NCI-H2171 treated with DMSO at 0.1 percent for 48 hours (cell line): ENCODE results near the gene PGGT1B.

Experiments used
- DNase-seq: peaks from one replicate; lab custom pipeline; 2025; lab: John Stamatoyannopoulos, UW

PGGT1B gene

GRCh38 chr5:115180165-115180709, 82.4 kb downstream of the PGGT1B start:
- peak; percentile 23 for DNase-seq

- no peak for DNase-seq
These were observed 83.1 kb downstream of the PGGT1B start for GRCh38 chr5:115179394-115180164.

GRCh38 chr5:115179030-115179393, 83.7 kb downstream of the PGGT1B start:
- no peak for DNase-seq

GRCh38 chr5:115170929-115171510, 91.7 kb downstream of the PGGT1B start:
- no peak for DNase-seq

GRCh38 chr5:115170134-115170928, 92.3 kb downstream of the PGGT1B start:
- DNase-seq = peak; percentile 13

- peak; percentile 87 for DNase-seq
These were observed 93.1 kb downstream of the PGGT1B start, which contains the start of gene TRIM36 for GRCh38 chr5:115169487-115170133. Gene TRIM36, minus strand, starts transcription at chr5:115169908. Its CDS starts 274 bp downstream, at chr5:115169634.

- DNase-seq = peak; percentile 3
These were observed 93.7 kb downstream of the PGGT1B start for GRCh38 chr5:115168829-115169486.

- DNase-seq = no peak
These were observed 95.8 kb downstream of the PGGT1B start for GRCh38 chr5:115166744-115167393.

GRCh38 chr5:115165790-115166189, 96.9 kb downstream of the PGGT1B start:
- DNase-seq = no peak

- DNase-seq = no peak
These were observed 101.7 kb downstream of the PGGT1B start for GRCh38 chr5:115160975-115161475.
